Kidney (tissue), 14 donors: ENCODE results near the gene NCAPD2. TPM values are rescaled to one million over a fixed set of nuclear protein-coding genes. Genes with fewer than 3 reads are reported as not detected.

Source experiments
- DNase-seq, 5 donors: peaks; one replicate each; pipeline ENCODE4 v3.0.0-alpha.2; 2013 to 2020
- FAIRE-seq: peaks from 2 replicates; lab custom pipeline; 2012; peaks lifted over from hg19 to GRCh38; lab: Jason Lieb, UNC
- H3K27ac ChIP-seq, 2 donors: one replicate each; pipeline ENCODE4 v1.7.0; 2013; ENCODE audit warnings: low read depth in 2 of 2, low read length in 2 of 2, inconsistent platforms in 1 of 2
- H3K27me3 ChIP-seq: one replicate; pipeline ENCODE4 v1.7.1; 2013; ENCODE audit warnings: low read length, inconsistent platforms; ENCODE audit not compliant: control insufficient read depth, insufficient read depth
- H3K36me3 ChIP-seq, 3 donors: one replicate each; pipeline versions ENCODE4 v1.7.0 to v1.7.1; 2013; ENCODE audit warnings: low read length in 3 of 3, control low read depth in 1 of 3, inconsistent platforms in 1 of 3; ENCODE audit not compliant: insufficient read depth in 3 of 3, control insufficient read depth in 2 of 3
- H3K4me1 ChIP-seq, 3 donors: one replicate each; pipeline versions ENCODE4 v1.7.0 to v1.7.1; 2013; ENCODE audit warnings: low read length in 3 of 3, inconsistent platforms in 1 of 3, low read depth in 1 of 3; ENCODE audit not compliant: control insufficient read depth in 2 of 3, insufficient read depth in 2 of 3
- H3K4me3 ChIP-seq, 3 donors: one replicate each; pipeline versions ENCODE4 v1.7.0 to v1.8.1; 2013; ENCODE audit warnings: low read length in 3 of 3, control low read depth in 1 of 3, inconsistent platforms in 1 of 3
- H3K9ac ChIP-seq, 3 donors: one replicate each; pipeline versions ENCODE4 v1.7.0 to v1.7.1; 2013; ENCODE audit warnings: low read length in 3 of 3, control low read depth in 1 of 3, inconsistent platforms in 1 of 3
- H3K9me3 ChIP-seq, 3 donors: one replicate each; pipeline versions ENCODE4 v1.7.0 to v1.7.1; 2013; ENCODE audit warnings: low read length in 3 of 3, control low read depth in 1 of 3, inconsistent platforms in 1 of 3; ENCODE audit not compliant: control insufficient read depth in 2 of 3, insufficient read depth in 1 of 3
- CTCF ChIP-seq: IDR thresholded peaks from 3 replicates; pipeline ENCODE4 v1.5.1; 2012; ENCODE audit warnings: mild to moderate bottlenecking, moderate library complexity, borderline replicate concordance; ENCODE audit not compliant: insufficient read depth; ENCODE audit errors: extremely low read depth
- intact Hi-C: fragments of 100-400 bp; cut with DNase I; formaldehyde crosslinking; loops from one replicate; pipeline ENCODE4 v1.11.1; 2022
- polyA plus RNA-seq: library from polyadenylated mRNA; stranded (reverse); fragments of 350-450 nt; fragmentation: Illumina TruSeq; extraction: RNeasy Lipid Tissue Mini Kit (QIAGEN cat#74804); gene quantifications from one replicate; pipeline ENCODE4 v1.2.3, GENCODE V29; 2014; ENCODE audit warnings: low read depth, low replicate concordance; ENCODE audit not compliant: insufficient read depth
- total RNA-seq: library from RNA; stranded (reverse); fragmentation: NEBNext Ultra II Directional; extraction: Animal tissue kit (Norgen Biotek cat#: 25700); gene quantifications from one replicate; pipeline ENCODE4 v1.2.1, GENCODE V29; 2021
- donor health status: control.
- donor health status: control.
- donor health status: control.
- donor health status: control.
- donor health status: control.
- donor health status: DM: yes; HTN: yes; CAD: no.
- donor health status: Normal renal cell carcinoma (clear cell type).

Gene NCAPD2
- total and polyA plus RNA-seq, 2 donors from 2014 or later: 4.5 to 23.4 TPM

GRCh38 chr12:6528539-6529235 lies 34.8 kb downstream of the NCAPD2 start:
- no peak overlapping the region for H3K4me3 ChIP-seq
- peaks cover 0 to 13% (median 9%) of the 10 kb centered on the region in 3 donors for H3K4me1 ChIP-seq
- intact Hi-C loops: no loop called here
- FAIRE-seq: no peak
- TF ChIP-seq CTCF: no peak
- H3K27ac ChIP-seq: no peak overlapping the region
- H3K36me3 ChIP-seq: peaks cover 10 to 45% (median 34%) of the 10 kb centered on the region in 3 donors
- H3K9me3 ChIP-seq: no peaks in the 10 kb centered on the region
- DNase-seq: no peak
- no peaks in the 10 kb centered on the region for H3K27me3 ChIP-seq
- no peak overlapping the region for H3K9ac ChIP-seq

- peaks cover 7 to 40% (median 30%) of the 10 kb centered on the region in 3 donors for H3K36me3 ChIP-seq
These were observed 35.4 kb downstream of the NCAPD2 start for GRCh38 chr12:6529291-6529737.

GRCh38 chr12:6530576-6531260 lies 36.8 kb downstream of the NCAPD2 start:
- FAIRE-seq (no peak), DNase-seq (no peak)
- H3K9ac ChIP-seq: no peak overlapping the region
- H3K4me3 ChIP-seq: no peak overlapping the region
- H3K36me3 ChIP-seq: peaks cover 4 to 37% (median 28%) of the 10 kb centered on the region in 3 donors
- no peaks in the 10 kb centered on the region for H3K9me3 ChIP-seq
- no peaks in the 10 kb centered on the region for H3K27me3 ChIP-seq
- H3K4me1 ChIP-seq: peaks cover 0 to 16% (median 9%) of the 10 kb centered on the region in 3 donors
- no peak for TF ChIP-seq CTCF
- no peak overlapping the region for H3K27ac ChIP-seq
- intact Hi-C loops: no loop called here

More at GRCh38 chr12:6529291-6529737, 35.4 kb downstream of the NCAPD2 start:
- intact Hi-C loops: no loop called here
- TF ChIP-seq CTCF: no peak
- Histone ChIP-seq H3K9me3 (no peaks in the 10 kb centered on the region), H3K4me1 (peaks cover 0 to 13% (median 9%) of the 10 kb centered on the region in 3 donors), H3K9ac (no peak overlapping the region), H3K4me3 (no peak overlapping the region), H3K27me3 (no peaks in the 10 kb centered on the region), H3K27ac (no peak overlapping the region)
- DNase-seq: no peak
- FAIRE-seq: no peak
